GM23338 (cell line): ENCODE data around the gene SRP54. TPM values are rescaled to one million over a fixed set of nuclear protein-coding genes. Genes with fewer than 3 reads are reported as not detected.
A peak's percentile ranks its signal among the peaks of the same experiment; 100 is the strongest.

Experiments used
- ATAC-seq: fragments of 200-7000 bp; cut with Tn5 transposase; 3 replicates; pipeline ENCODE4 v1.9.1; 2020
- DNase-seq: peaks from one replicate; pipeline ENCODE4 v3.0.0-alpha.2; 2015; ENCODE audit warnings: low spot score
- H2AFZ ChIP-seq: fragments of 200-600 bp; sonication (generic); 2 replicates; pipeline ENCODE4 v1.8.0; 2016; ENCODE audit warnings: antibody characterized with exemption, mild to moderate bottlenecking, moderate library complexity
- H3F3A ChIP-seq: fragments of 200-600 bp; sonication (generic); replicated peaks from 2 replicates; pipeline ENCODE4 v1.8.0; 2017; ENCODE audit warnings: antibody characterized with exemption, mixed run types, low read depth
- H3K27ac ChIP-seq: fragments of 200-600 bp; sonication (generic); 2 replicates; pipeline ENCODE4 v1.6.1; 2016; ENCODE audit warnings: low read depth
- H3K27me3 ChIP-seq: fragments of 200-600 bp; sonication (generic); 2 replicates; pipeline ENCODE4 v1.8.0; 2016; ENCODE audit warnings: mild to moderate bottlenecking, mixed run types, moderate library complexity; ENCODE audit not compliant: insufficient read depth
- H3K36me3 ChIP-seq: fragments of 200-600 bp; sonication (generic); 2 replicates; pipeline ENCODE4 v1.8.0; 2016; ENCODE audit warnings: mild to moderate bottlenecking; ENCODE audit not compliant: insufficient read depth
- H3K4me1 ChIP-seq: fragments of 200-600 bp; sonication (generic); 2 replicates; pipeline ENCODE4 v1.8.0; 2016; ENCODE audit warnings: mild to moderate bottlenecking, moderate library complexity; ENCODE audit not compliant: insufficient read depth
- H3K4me2 ChIP-seq: fragments of 200-600 bp; sonication (generic); 2 replicates; pipeline ENCODE4 v1.7.1; 2017; ENCODE audit warnings: mixed run types
- H3K4me3 ChIP-seq: fragments of 200-600 bp; sonication (generic); 2 replicates; pipeline ENCODE4 v1.6.1; 2016; ENCODE audit warnings: mixed run types
- H3K79me2 ChIP-seq: fragments of 200-600 bp; sonication (generic); replicated peaks from 2 replicates; pipeline ENCODE4 v1.8.0; 2017; ENCODE audit warnings: mild to moderate bottlenecking; ENCODE audit not compliant: insufficient read depth
- H3K9me2 ChIP-seq: fragments of 200-600 bp; sonication (generic); 2 replicates; pipeline ENCODE4 v1.8.0; 2017; ENCODE audit not compliant: insufficient read depth
- H4K20me1 ChIP-seq: fragments of 200-600 bp; sonication (generic); replicated peaks from 2 replicates; pipeline ENCODE4 v1.8.0; 2017; ENCODE audit warnings: mild to moderate bottlenecking; ENCODE audit not compliant: insufficient read depth
- H3K27ac Mint-ChIP-seq: 2 replicates; pipeline ENCODE4 v1.8.0; 2020; ENCODE audit warnings: inconsistent platforms, mild to moderate bottlenecking, moderate library complexity, mixed read lengths
- H3K27me3 Mint-ChIP-seq: 3 replicates; pipeline ENCODE4 v1.8.0; 2022; ENCODE audit warnings: low read depth, mild to moderate bottlenecking, moderate library complexity, mixed read lengths, inconsistent platforms; ENCODE audit not compliant: insufficient read depth, poor library complexity
- H3K36me3 Mint-ChIP-seq: 3 replicates; pipeline ENCODE4 v1.8.0; 2021; ENCODE audit warnings: low read depth, mild to moderate bottlenecking, inconsistent platforms, moderate library complexity, mixed read lengths
- H3K4me1 Mint-ChIP-seq: 3 replicates; pipeline ENCODE4 v1.8.0; 2020; ENCODE audit warnings: mild to moderate bottlenecking, inconsistent platforms, mixed read lengths
- H3K4me3 Mint-ChIP-seq: 3 replicates; pipeline ENCODE4 v1.8.0; 2021; ENCODE audit warnings: moderate library complexity, mild to moderate bottlenecking, inconsistent platforms, mixed read lengths
- H3K9me3 Mint-ChIP-seq: 3 replicates; pipeline ENCODE4 v1.8.0; 2020; ENCODE audit warnings: moderate library complexity, mild to moderate bottlenecking, inconsistent platforms, mixed read lengths
- CREB1 ChIP-seq: fragments of 250-450 bp; sonication (Bioruptor Pico); IDR thresholded peaks from 2 replicates; pipeline ENCODE4 v1.5.0; 2020; ENCODE audit warnings: low read depth, mild to moderate bottlenecking, moderate library complexity
- CTCF ChIP-seq, 2 experiments: fragments of 200-600 bp in 1 of 2; sonication (generic) in 1 of 2; conservative IDR thresholded peaks; 2 replicates each; pipeline versions ENCODE4 v1.5.1 to v1.6.1; 2016 to 2017; ENCODE audit warnings: antibody characterized with exemption in 2 of 2, low read depth in 2 of 2, mild to moderate bottlenecking in 2 of 2, moderate library complexity in 1 of 2
- ETS1 ChIP-seq: IDR thresholded peaks from 2 replicates; pipeline ENCODE4 v1.6.1; 2016; ENCODE audit warnings: antibody characterized with exemption
- EZH2 ChIP-seq: fragments of 200-600 bp; sonication (generic); IDR thresholded peaks from one replicate; pipeline ENCODE4 v1.8.0; 2017; ENCODE audit warnings: antibody characterized with exemption, mild to moderate bottlenecking, low read depth; ENCODE audit not compliant: unreplicated experiment
- JUNB ChIP-seq: IDR thresholded peaks from one replicate; pipeline ENCODE4 v1.6.1; 2016; ENCODE audit warnings: antibody characterized with exemption; ENCODE audit not compliant: unreplicated experiment
- REST ChIP-seq: IDR thresholded peaks from one replicate; pipeline ENCODE4 v1.6.1; 2018; ENCODE audit warnings: antibody characterized with exemption; ENCODE audit not compliant: unreplicated experiment
- ZNF331 ChIP-seq: fragments of 250-450 bp; sonication (Bioruptor Pico); IDR thresholded peaks from 2 replicates; pipeline ENCODE4 v1.5.0; 2020; ENCODE audit warnings: low read depth, mild to moderate bottlenecking, moderate library complexity
- polyA plus RNA-seq: library from polyadenylated mRNA; unstranded; fragments of >200 nt; fragmentation: Nextera tagmentation; extraction: Ambion mirVana; gene quantifications from 2 replicates; pipeline ENCODE4 v1.2.1, GENCODE V29; 2016
- total RNA-seq: library from RNA; depleted of rRNA; stranded (reverse); fragments of >200 nt; shearing (Covaris generic); gene quantifications from 2 replicates; pipeline ENCODE4 v1.2.3, GENCODE V29; 2014

The SRP54 gene
- total and polyA plus RNA-seq, 2 experiments from 2014 or later, result 60.4 to 77.5 TPM

DNA sequence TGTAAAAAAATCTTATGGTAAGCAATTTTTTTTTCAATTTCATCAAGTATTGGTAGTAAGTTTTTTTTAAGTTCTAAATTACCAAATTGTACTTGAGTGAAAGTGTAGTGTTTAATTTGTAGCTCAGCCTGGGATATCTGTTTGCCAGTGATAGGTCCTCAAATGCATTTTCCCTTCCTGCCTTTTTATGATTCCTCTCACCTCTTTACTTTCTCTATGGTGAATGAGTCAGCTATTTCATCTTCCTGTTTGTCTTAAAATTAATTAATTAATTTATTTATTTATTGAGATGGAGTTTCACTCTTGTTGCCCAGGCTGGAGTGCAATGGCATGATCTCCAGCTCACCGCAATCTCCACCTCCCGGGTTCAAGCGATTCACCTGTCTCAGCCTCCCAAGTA, 10.6 kb downstream of the SRP54 start (continued):
- TF ChIP-seq ETS1, result no peak
- TF ChIP-seq EZH2, result no peak
- TF ChIP-seq CTCF (conservative IDR thresholded peaks at IDR 0.05; ENCODE audit: low read depth in 2 of 2), result no peak
- no peak for TF ChIP-seq JUNB

GRCh38 chr14:34994668-34995067, 11.9 kb downstream of the SRP54 start:
- no peaks in the 10 kb centered on the region for H3K27me3 ChIP-seq
- H4K20me1 ChIP-seq, result peaks cover 3% of the 10 kb centered on the region
- no peaks in the 10 kb centered on the region for H3F3A ChIP-seq
- no peaks in the 10 kb centered on the region for H3K4me1 ChIP-seq
- H3K4me2 ChIP-seq, result no peak overlapping the region
- Mint-ChIP-seq H3K4me1 (no peaks in the 10 kb centered on the region), H3K27ac (peak overlapping the region; percentile 57; the same call in 1 of the 2 replicates), H3K4me3 (no peak overlapping the region), H3K27me3 (no peaks in the 10 kb centered on the region), H3K36me3 (no peaks in the 10 kb centered on the region), H3K9me3 (no peaks in the 10 kb centered on the region)
- H3K4me3 ChIP-seq, result no peak overlapping the region
- 0 out of 2 replicates have a peak overlapping the region, but pooled peaks have one; percentile 42 for H3K27ac ChIP-seq
- H3K79me2 ChIP-seq, result peaks cover 66% of the 10 kb centered on the region
- no peak for DNase-seq
- TF ChIP-seq JUNB (no peak), CREB1 (no peak), ZNF331 (no peak), REST (no peak)
- peaks cover 5% of the 10 kb centered on the region; the same call in 1 of the 2 replicates for H3K36me3 ChIP-seq
- H2AFZ ChIP-seq, result no peak overlapping the region
- H3K9me2 ChIP-seq, result no peaks in the 10 kb centered on the region
- no peak for ATAC-seq
